ENCODE data around the gene TMEM179.

Gene TMEM179

DNA sequence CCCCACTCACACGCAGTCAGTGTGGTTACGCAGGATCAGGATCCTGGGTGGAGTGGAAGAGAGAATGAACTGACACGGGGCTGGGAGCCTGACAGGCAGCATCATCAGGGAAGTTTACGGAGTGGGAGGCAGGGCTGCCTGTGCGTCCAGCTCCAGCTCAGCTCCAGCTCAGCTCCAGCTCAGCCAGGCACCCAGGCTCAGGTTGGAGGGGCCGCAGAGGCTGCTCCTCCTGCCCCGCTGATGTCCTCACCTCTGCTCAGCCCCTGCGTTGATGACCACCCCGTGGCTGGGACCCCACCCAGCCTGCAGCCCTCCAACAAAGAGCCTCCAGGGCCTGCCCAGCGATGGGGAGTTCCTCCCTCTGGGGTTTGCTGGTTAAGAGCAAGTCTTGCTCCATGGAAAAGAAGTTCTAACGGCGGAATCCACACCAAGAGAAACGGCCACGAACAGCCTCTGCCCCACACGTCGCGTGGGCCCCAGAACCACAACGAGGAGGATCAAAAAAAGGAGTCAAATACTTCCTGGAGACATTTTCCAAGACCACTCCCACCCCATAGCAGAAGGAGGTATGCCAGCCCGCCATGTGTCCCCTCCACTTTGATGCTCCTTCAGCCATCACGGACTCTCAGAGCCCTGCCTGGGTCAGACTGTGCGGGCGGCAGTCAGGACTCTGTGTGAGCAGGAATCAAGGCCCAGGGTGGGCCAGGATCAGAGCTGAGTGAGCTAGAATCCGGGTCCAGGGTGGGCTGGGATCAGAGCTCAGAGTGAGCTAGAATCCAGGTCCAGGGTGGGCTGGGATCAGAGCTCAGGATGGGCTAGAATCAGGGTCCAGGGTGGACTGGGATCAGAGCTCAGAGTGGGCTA, 42.7 kb downstream of the TMEM179 start:
- H3K4me1 ChIP-seq (ENCODE audit: control insufficient read depth in 1 of 2, insufficient read depth in 2 of 2, low read length in 2 of 2): peaks cover 0 to 9% of the 10 kb centered on the region in 2 donors
- H3K27me3 ChIP-seq (ENCODE audit: low read depth, low read length): no peaks in the 10 kb centered on the region

GRCh38 chr14:104561124-104561557, 43.4 kb downstream of the TMEM179 start:
- H3K27ac ChIP-seq (ENCODE audit: low read length): no peak overlapping the region
- H3K27me3 ChIP-seq (ENCODE audit: low read depth, low read length): no peaks in the 10 kb centered on the region
- no peak overlapping the region for H3K4me3 ChIP-seq (ENCODE audit: low read depth in 1 of 2, low read length in 2 of 2)
- no peaks in the 10 kb centered on the region for H3K9me3 ChIP-seq (ENCODE audit: control insufficient read depth in 1 of 2, low read length in 2 of 2)
- H3K4me1 ChIP-seq (ENCODE audit: control insufficient read depth in 1 of 2, insufficient read depth in 2 of 2, low read length in 2 of 2): peaks cover 0 to 9% of the 10 kb centered on the region in 2 donors
- no peaks in the 10 kb centered on the region for H3K36me3 ChIP-seq (ENCODE audit: control insufficient read depth in 1 of 2, insufficient read depth in 2 of 2, low read length in 2 of 2)

More for the DNA sequence above, 42.7 kb downstream of the TMEM179 start:
- H3K27ac ChIP-seq (ENCODE audit: low read length): no peak overlapping the region
- H3K9me3 ChIP-seq (ENCODE audit: control insufficient read depth in 1 of 2, low read length in 2 of 2): no peaks in the 10 kb centered on the region
- H3K4me3 ChIP-seq (ENCODE audit: low read depth in 1 of 2, low read length in 2 of 2): no peak overlapping the region
- H3K36me3 ChIP-seq (ENCODE audit: control insufficient read depth in 1 of 2, insufficient read depth in 2 of 2, low read length in 2 of 2): no peaks in the 10 kb centered on the region

GRCh38 chr14:104560586-104560945, 44.0 kb downstream of the TMEM179 start:
- no peaks in the 10 kb centered on the region for H3K27me3 ChIP-seq (ENCODE audit: low read depth, low read length)
- no peak overlapping the region for H3K27ac ChIP-seq (ENCODE audit: low read length)
- no peaks in the 10 kb centered on the region for H3K36me3 ChIP-seq (ENCODE audit: control insufficient read depth in 1 of 2, insufficient read depth in 2 of 2, low read length in 2 of 2)
- peaks cover 0 to 9% of the 10 kb centered on the region in 2 donors for H3K4me1 ChIP-seq (ENCODE audit: control insufficient read depth in 1 of 2, insufficient read depth in 2 of 2, low read length in 2 of 2)
- no peaks in the 10 kb centered on the region for H3K9me3 ChIP-seq (ENCODE audit: control insufficient read depth in 1 of 2, low read length in 2 of 2)
- H3K4me3 ChIP-seq (ENCODE audit: low read depth in 1 of 2, low read length in 2 of 2): no peak overlapping the region

DNA sequence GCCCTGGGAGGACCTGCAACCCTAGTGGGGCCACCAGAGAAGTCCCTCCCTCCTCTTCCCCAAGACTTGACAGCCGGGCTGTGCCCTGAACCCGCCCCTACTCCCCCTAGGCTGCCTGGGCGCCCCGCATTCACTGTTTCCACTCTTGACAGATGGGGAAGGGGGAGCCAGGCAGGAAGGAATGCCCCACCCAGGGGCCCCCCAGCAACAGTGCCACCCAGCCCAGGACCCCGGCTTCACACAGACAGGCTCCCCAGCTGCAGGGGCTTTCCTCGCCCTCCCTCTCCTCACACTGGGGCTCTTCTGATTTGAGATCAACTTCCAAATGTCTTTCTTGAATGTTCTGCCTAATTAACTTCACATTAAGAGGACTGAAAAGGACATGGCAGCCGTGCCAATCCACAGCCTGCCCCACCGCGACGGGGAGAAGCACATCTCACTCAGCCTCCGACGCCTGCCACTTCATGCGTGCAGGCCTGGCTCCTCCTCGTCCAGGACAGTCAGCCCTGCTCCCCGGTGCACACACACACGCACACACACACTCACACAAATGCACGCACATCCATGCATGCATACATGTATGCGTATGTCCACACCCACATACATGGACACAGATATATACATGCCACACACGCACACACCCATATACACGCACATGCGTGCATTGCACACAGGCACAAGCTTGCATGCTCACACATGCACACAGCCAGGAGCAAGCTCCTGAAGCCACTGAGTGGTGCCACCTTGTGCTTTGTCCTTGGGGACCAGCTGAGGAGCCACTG, 44.6 kb downstream of the TMEM179 start:
- H3K4me3 ChIP-seq (ENCODE audit: low read depth in 1 of 2, low read length in 2 of 2): no peak overlapping the region
- H3K4me1 ChIP-seq (ENCODE audit: control insufficient read depth in 1 of 2, insufficient read depth in 2 of 2, low read length in 2 of 2): peaks cover 0 to 9% of the 10 kb centered on the region in 2 donors
- no peaks in the 10 kb centered on the region for H3K27me3 ChIP-seq (ENCODE audit: low read depth, low read length)
- no peak overlapping the region for H3K27ac ChIP-seq (ENCODE audit: low read length)
- no peaks in the 10 kb centered on the region for H3K36me3 ChIP-seq (ENCODE audit: control insufficient read depth in 1 of 2, insufficient read depth in 2 of 2, low read length in 2 of 2)
- no peaks in the 10 kb centered on the region for H3K9me3 ChIP-seq (ENCODE audit: control insufficient read depth in 1 of 2, low read length in 2 of 2)

- H3K9me3 ChIP-seq (ENCODE audit: control insufficient read depth in 1 of 2, low read length in 2 of 2): no peaks in the 10 kb centered on the region
- peaks cover 0 to 8% of the 10 kb centered on the region in 2 donors for H3K4me1 ChIP-seq (ENCODE audit: control insufficient read depth in 1 of 2, insufficient read depth in 2 of 2, low read length in 2 of 2)
Measured at GRCh38 chr14:104559028-104559803, 45.4 kb downstream of the TMEM179 start.

GRCh38 chr14:104558231-104559027, 46.1 kb downstream of the TMEM179 start:
- H3K27me3 ChIP-seq (ENCODE audit: low read depth, low read length): no peaks in the 10 kb centered on the region

More at GRCh38 chr14:104559028-104559803, 45.4 kb downstream of the TMEM179 start:
- Histone ChIP-seq H3K27me3 (ENCODE audit: low read depth, low read length) (no peaks in the 10 kb centered on the region), H3K4me3 (ENCODE audit: low read depth in 1 of 2, low read length in 2 of 2) (no peak overlapping the region), H3K36me3 (ENCODE audit: control insufficient read depth in 1 of 2, insufficient read depth in 2 of 2, low read length in 2 of 2) (no peaks in the 10 kb centered on the region), H3K27ac (ENCODE audit: low read length) (no peak overlapping the region)

GRCh38 chr14:104557766-104558165, 46.8 kb downstream of the TMEM179 start:
- H3K4me3 ChIP-seq (ENCODE audit: low read depth in 1 of 2, low read length in 2 of 2): no peak overlapping the region
- H3K9me3 ChIP-seq (ENCODE audit: control insufficient read depth in 1 of 2, low read length in 2 of 2): no peaks in the 10 kb centered on the region
- H3K27me3 ChIP-seq (ENCODE audit: low read depth, low read length): no peaks in the 10 kb centered on the region
- no peaks in the 10 kb centered on the region for H3K36me3 ChIP-seq (ENCODE audit: control insufficient read depth in 1 of 2, insufficient read depth in 2 of 2, low read length in 2 of 2)
- no peak overlapping the region for H3K27ac ChIP-seq (ENCODE audit: low read length)
- H3K4me1 ChIP-seq (ENCODE audit: control insufficient read depth in 1 of 2, insufficient read depth in 2 of 2, low read length in 2 of 2): no peaks in the 10 kb centered on the region

More at GRCh38 chr14:104558231-104559027, 46.1 kb downstream of the TMEM179 start:
- no peaks in the 10 kb centered on the region for H3K9me3 ChIP-seq (ENCODE audit: control insufficient read depth in 1 of 2, low read length in 2 of 2)
- no peak overlapping the region for H3K4me3 ChIP-seq (ENCODE audit: low read depth in 1 of 2, low read length in 2 of 2)
- H3K4me1 ChIP-seq (ENCODE audit: control insufficient read depth in 1 of 2, insufficient read depth in 2 of 2, low read length in 2 of 2): no peaks in the 10 kb centered on the region
- H3K36me3 ChIP-seq (ENCODE audit: control insufficient read depth in 1 of 2, insufficient read depth in 2 of 2, low read length in 2 of 2): no peaks in the 10 kb centered on the region
- no peak overlapping the region for H3K27ac ChIP-seq (ENCODE audit: low read length)

GRCh38 chr14:104557086-104557485, 47.5 kb downstream of the TMEM179 start:
- Histone ChIP-seq H3K27ac (ENCODE audit: low read length) (no peak overlapping the region), H3K4me1 (ENCODE audit: control insufficient read depth in 1 of 2, insufficient read depth in 2 of 2, low read length in 2 of 2) (no peaks in the 10 kb centered on the region), H3K9me3 (ENCODE audit: control insufficient read depth in 1 of 2, low read length in 2 of 2) (no peaks in the 10 kb centered on the region), H3K4me3 (ENCODE audit: low read depth in 1 of 2, low read length in 2 of 2) (no peak overlapping the region), H3K27me3 (ENCODE audit: low read depth, low read length) (no peaks in the 10 kb centered on the region), H3K36me3 (ENCODE audit: control insufficient read depth in 1 of 2, insufficient read depth in 2 of 2, low read length in 2 of 2) (no peaks in the 10 kb centered on the region)

DNA sequence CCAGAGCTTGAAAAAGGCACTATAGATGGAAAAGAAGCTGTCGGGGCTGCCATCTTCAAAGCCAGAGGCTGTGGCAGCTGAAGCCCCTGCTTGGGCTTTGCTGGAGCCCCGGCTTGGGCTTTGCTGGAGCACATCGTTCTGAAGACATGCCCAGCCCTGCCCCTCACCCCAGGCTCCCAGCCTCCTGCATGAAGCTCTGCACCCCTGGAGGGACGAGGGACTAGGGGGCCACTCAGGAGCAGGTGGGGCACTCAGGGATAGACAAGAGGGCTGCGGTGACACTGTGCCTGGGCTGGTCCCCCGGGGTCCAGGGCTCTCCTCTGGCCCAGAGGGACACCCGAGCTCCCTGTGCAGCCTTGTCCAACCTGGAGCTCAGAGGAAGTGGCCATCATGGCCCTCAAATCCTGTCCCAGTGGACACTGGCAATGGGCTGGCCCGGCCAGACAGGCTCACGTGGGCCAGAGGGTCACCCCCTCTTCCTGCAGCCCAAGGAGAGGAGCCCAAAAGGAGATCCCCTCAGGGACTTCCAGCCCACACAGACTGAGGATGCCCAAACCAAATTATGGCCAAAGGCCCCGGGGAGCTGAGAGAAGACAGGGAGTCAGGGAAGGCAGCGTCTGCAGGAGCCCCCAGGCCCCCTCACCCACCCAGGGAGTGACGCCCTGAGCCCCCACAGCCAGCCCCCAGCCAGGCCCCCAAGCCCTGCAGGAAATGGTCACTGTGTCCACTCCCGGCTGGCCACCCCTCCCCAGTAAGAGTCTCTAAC, 48.1 kb downstream of the TMEM179 start:
- no peaks in the 10 kb centered on the region for H3K27me3 ChIP-seq (ENCODE audit: low read depth, low read length)
- H3K4me3 ChIP-seq (ENCODE audit: low read depth in 1 of 2, low read length in 2 of 2): no peak overlapping the region
- H3K27ac ChIP-seq (ENCODE audit: low read length): no peak overlapping the region
- no peaks in the 10 kb centered on the region for H3K4me1 ChIP-seq (ENCODE audit: control insufficient read depth in 1 of 2, insufficient read depth in 2 of 2, low read length in 2 of 2)
- no peaks in the 10 kb centered on the region for H3K9me3 ChIP-seq (ENCODE audit: control insufficient read depth in 1 of 2, low read length in 2 of 2)
- no peaks in the 10 kb centered on the region for H3K36me3 ChIP-seq (ENCODE audit: control insufficient read depth in 1 of 2, insufficient read depth in 2 of 2, low read length in 2 of 2)

Data from muscle layer of duodenum (tissue), 2 donors.